ENCODE data around the gene UNC79.

The UNC79 gene

DNA sequence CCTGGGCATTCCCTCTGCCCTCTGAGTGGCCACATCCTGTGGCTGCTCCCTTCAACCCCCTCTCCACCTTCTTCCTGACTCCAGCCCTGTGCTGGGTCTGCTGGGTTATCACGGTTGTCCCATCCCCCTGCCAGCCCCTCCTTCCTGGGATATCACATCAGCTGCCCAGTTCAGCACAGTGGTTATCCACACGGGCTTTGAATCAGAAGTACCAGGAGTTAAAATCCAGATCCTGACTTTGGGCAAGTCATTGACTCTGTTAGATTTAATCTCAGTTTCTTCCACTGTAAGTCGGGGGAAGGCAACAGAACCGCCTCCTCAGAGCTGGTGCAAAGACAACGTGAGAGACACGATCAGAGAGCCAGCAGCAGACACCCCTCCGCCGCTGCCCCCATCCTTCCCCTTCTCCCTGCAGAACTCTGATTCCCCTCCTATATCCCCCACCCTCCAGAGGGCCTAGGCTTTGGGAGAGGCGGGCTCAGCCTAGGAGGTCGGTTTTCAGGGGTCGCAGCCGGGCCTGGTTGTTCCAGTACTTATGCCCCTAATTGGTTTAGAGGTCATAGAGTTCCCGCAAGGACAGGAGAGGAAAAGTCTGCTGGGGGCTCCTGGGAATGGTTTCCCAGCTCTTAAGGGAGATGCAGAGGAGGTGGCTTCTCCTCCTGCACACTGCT is 315.0 kb downstream of the UNC79 start:
- H3K27ac ChIP-seq (ENCODE audit: low read length, poor library complexity, severe bottlenecking) = no peak overlapping the region
- H2BK5ac ChIP-seq (ENCODE audit: low read depth, low read length, poor library complexity, severe bottlenecking) = no peak overlapping the region
- H2BK12ac ChIP-seq (ENCODE audit: low read length in 2 of 2) = no peak overlapping the region
- no peak overlapping the region for H2AFZ ChIP-seq (ENCODE audit: low read depth, low read length)
- H2AK5ac ChIP-seq (ENCODE audit: low read length, severe bottlenecking) = no peak overlapping the region
- H2BK120ac ChIP-seq (ENCODE audit: low read depth, low read length) = no peak overlapping the region
- H3K4me2 ChIP-seq (ENCODE audit: low read length, poor library complexity, severe bottlenecking) = no peak overlapping the region
- no peak overlapping the region for H3K18ac ChIP-seq (ENCODE audit: low read depth in 1 of 2, low read length in 2 of 2)
- H3K23ac ChIP-seq (ENCODE audit: low read length in 2 of 2) = no peak overlapping the region
- H3K4me3 ChIP-seq (ENCODE audit: insufficient read depth in 1 of 2, low read depth in 1 of 2, low read length in 2 of 2) = no peak overlapping the region
- no peak overlapping the region for H2BK15ac ChIP-seq (ENCODE audit: low read depth, poor library complexity, severe bottlenecking)
- H3K79me1 ChIP-seq (replicated peaks; ENCODE audit: low read length, poor library complexity, severe bottlenecking) = no peaks in the 10 kb centered on the region
- no peaks in the 10 kb centered on the region for H3K4me1 ChIP-seq (ENCODE audit: control insufficient read depth, insufficient read depth, low read depth, low read length)
- no peak overlapping the region for H4K8ac ChIP-seq (ENCODE audit: low read length)
- H3K27me3 ChIP-seq (ENCODE audit: control insufficient read depth in 1 of 2, insufficient read depth in 1 of 2, low read length in 2 of 2) = peaks cover 0 to 5% of the 10 kb centered on the region in 2 experiments
- no peaks in the 10 kb centered on the region for H3K36me3 ChIP-seq (ENCODE audit: control insufficient read depth in 1 of 2, insufficient read depth in 2 of 2, low read depth in 1 of 2, low read length in 2 of 2)
- H3K9ac ChIP-seq (ENCODE audit: low read length) = no peak overlapping the region
- H4K91ac ChIP-seq (ENCODE audit: low read length) = no peak overlapping the region
- WGBS = 69% methylated on average over 13 of the region's 13 CpGs
- H3K9me3 ChIP-seq (ENCODE audit: control insufficient read depth, low read length) = no peaks in the 10 kb centered on the region
- no peak overlapping the region for H3K4ac ChIP-seq (ENCODE audit: low read depth in 1 of 2, low read length in 2 of 2)
- DNase-seq = no peak
- H3K14ac ChIP-seq (ENCODE audit: low read length in 2 of 2) = no peak overlapping the region

DNA sequence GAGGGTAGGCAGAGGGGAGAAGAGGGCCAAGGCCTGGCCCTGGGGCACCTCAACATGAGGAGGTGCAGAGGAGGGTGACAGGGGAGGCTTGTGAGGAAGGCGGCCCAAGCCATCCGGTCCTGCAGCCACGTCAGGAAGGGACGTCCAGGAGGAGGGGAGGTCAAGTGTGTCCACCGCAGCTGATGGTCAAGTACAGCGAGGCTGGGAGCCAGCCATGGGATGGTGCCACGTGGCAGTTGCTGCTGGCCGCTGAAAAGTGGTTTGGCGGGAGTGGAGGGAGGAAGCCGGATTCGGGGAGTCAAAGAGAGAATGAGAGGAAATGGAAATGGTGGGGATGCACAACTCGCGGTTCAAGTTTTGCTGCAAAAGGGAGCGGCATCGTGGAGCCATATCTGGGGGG is 316.4 kb downstream of the UNC79 start:
- Histone ChIP-seq H2BK5ac (ENCODE audit: low read depth, low read length, poor library complexity, severe bottlenecking) (no peak overlapping the region), H3K4ac (ENCODE audit: low read depth in 1 of 2, low read length in 2 of 2) (no peak overlapping the region), H4K91ac (ENCODE audit: low read length) (no peak overlapping the region), H3K23ac (ENCODE audit: low read length in 2 of 2) (no peak overlapping the region), H3K27me3 (ENCODE audit: control insufficient read depth in 1 of 2, insufficient read depth in 1 of 2, low read length in 2 of 2) (no peaks in the 10 kb centered on the region), H3K4me1 (ENCODE audit: control insufficient read depth, insufficient read depth, low read depth, low read length) (no peaks in the 10 kb centered on the region), H4K8ac (ENCODE audit: low read length) (no peak overlapping the region), H2BK15ac (ENCODE audit: low read depth, poor library complexity, severe bottlenecking) (no peak overlapping the region), H3K79me1 (replicated peaks; ENCODE audit: low read length, poor library complexity, severe bottlenecking) (no peaks in the 10 kb centered on the region), H3K27ac (ENCODE audit: low read length, poor library complexity, severe bottlenecking) (no peak overlapping the region), H2AFZ (ENCODE audit: low read depth, low read length) (no peak overlapping the region), H2AK5ac (ENCODE audit: low read length, severe bottlenecking) (no peak overlapping the region), H3K18ac (ENCODE audit: low read depth in 1 of 2, low read length in 2 of 2) (no peak overlapping the region), H3K4me3 (ENCODE audit: insufficient read depth in 1 of 2, low read depth in 1 of 2, low read length in 2 of 2) (no peak overlapping the region), H3K4me2 (ENCODE audit: low read length, poor library complexity, severe bottlenecking) (no peak overlapping the region), H2BK120ac (ENCODE audit: low read depth, low read length) (no peak overlapping the region), H3K9me3 (ENCODE audit: control insufficient read depth, low read length) (no peaks in the 10 kb centered on the region), H2BK12ac (ENCODE audit: low read length in 2 of 2) (no peak overlapping the region), H3K14ac (ENCODE audit: low read length in 2 of 2) (peak overlapping the region in 1 of 2 experiments; percentile 78), H3K9ac (ENCODE audit: low read length) (no peak overlapping the region), H3K36me3 (ENCODE audit: control insufficient read depth in 1 of 2, insufficient read depth in 2 of 2, low read depth in 1 of 2, low read length in 2 of 2) (no peaks in the 10 kb centered on the region)
- 85% methylated on average over 15 of the region's 15 CpGs for WGBS
- no peak for DNase-seq

DNA sequence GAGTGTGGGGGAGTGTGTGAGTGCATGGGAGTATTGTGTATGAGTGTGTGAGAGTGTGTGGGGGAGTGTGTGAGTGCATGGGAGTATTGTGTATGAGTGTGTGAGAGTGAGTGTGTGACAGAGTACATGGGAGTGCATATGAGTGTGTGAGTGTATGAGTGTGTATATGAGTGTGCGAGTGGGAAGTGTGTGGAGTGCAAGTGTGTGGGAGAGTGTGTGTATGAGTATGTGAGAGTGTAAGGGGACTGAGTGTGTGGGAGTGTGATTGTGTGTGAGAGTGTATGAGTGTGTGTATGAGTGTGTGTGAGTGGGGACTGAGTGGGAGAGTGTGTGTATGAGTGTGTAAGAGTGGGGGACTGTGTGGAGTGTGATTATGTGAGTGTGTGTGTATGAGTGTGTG is 316.8 kb downstream of the UNC79 start:
- DNase-seq = no peak
- Histone ChIP-seq H4K91ac (ENCODE audit: low read length) (no peak overlapping the region), H3K27ac (ENCODE audit: low read length, poor library complexity, severe bottlenecking) (no peak overlapping the region), H3K9ac (ENCODE audit: low read length) (no peak overlapping the region), H4K8ac (ENCODE audit: low read length) (no peak overlapping the region), H3K9me3 (ENCODE audit: control insufficient read depth, low read length) (no peaks in the 10 kb centered on the region), H2BK120ac (ENCODE audit: low read depth, low read length) (no peak overlapping the region), H2BK5ac (ENCODE audit: low read depth, low read length, poor library complexity, severe bottlenecking) (no peak overlapping the region), H3K4ac (ENCODE audit: low read depth in 1 of 2, low read length in 2 of 2) (no peak overlapping the region), H3K4me3 (ENCODE audit: insufficient read depth in 1 of 2, low read depth in 1 of 2, low read length in 2 of 2) (no peak overlapping the region), H2AFZ (ENCODE audit: low read depth, low read length) (no peak overlapping the region), H3K36me3 (ENCODE audit: control insufficient read depth in 1 of 2, insufficient read depth in 2 of 2, low read depth in 1 of 2, low read length in 2 of 2) (no peaks in the 10 kb centered on the region), H3K4me2 (ENCODE audit: low read length, poor library complexity, severe bottlenecking) (no peak overlapping the region), H3K14ac (ENCODE audit: low read length in 2 of 2) (no peak overlapping the region), H3K4me1 (ENCODE audit: control insufficient read depth, insufficient read depth, low read depth, low read length) (no peaks in the 10 kb centered on the region), H2BK15ac (ENCODE audit: low read depth, poor library complexity, severe bottlenecking) (no peak overlapping the region), H3K23ac (ENCODE audit: low read length in 2 of 2) (no peak overlapping the region), H3K79me1 (replicated peaks; ENCODE audit: low read length, poor library complexity, severe bottlenecking) (no peaks in the 10 kb centered on the region), H3K27me3 (ENCODE audit: control insufficient read depth in 1 of 2, insufficient read depth in 1 of 2, low read length in 2 of 2) (no peaks in the 10 kb centered on the region), H3K18ac (ENCODE audit: low read depth in 1 of 2, low read length in 2 of 2) (no peak overlapping the region), H2BK12ac (ENCODE audit: low read length in 2 of 2) (no peak overlapping the region), H2AK5ac (ENCODE audit: low read length, severe bottlenecking) (no peak overlapping the region)
- 90% methylated on average over 1 of the region's 1 CpG for WGBS

DNA sequence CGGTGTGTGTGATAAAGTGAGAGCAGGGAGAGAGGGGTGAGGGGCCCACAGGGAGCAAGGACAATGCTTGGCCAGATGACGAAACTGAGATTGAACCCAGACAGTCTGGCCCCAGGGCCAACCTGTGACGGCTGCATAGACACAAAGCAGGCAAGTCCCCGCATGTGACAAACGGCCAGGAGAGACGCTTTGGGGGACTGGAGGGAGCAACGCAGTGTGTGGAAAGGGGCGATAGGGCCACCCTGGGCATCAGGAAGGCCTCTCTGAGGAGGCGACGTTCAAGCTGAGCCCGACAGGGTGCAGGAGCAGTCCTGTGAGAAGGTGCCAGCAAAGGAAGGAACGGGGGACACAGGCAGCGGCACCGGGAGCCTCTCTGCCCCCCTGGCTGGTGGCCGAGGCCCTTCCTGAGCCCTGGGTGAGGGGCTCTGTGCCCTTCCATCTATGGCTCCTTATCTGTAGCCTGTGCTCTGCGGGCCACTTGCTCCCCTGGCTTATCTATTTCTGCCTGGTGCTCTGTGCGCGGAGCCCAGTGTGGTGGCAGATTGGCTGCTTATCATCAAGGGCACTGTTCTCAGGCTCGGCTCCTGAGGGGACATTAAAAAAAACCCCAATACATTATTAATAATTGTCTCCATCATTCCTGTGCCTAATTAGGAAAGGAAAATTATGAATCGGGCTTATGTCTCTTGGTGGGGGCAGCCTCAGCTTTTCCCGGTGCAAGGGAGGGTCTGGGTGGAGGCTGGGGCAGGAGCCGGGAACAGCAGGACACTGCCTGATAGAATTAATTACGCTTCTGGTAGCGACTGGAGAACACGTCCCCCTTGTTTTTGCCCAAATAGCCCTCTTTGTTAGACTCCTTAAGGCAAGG is 317.7 kb downstream of the UNC79 start:
- H2AFZ ChIP-seq (ENCODE audit: low read depth, low read length) = no peak overlapping the region
- no peak overlapping the region for H3K4ac ChIP-seq (ENCODE audit: low read depth in 1 of 2, low read length in 2 of 2)
- H3K27ac ChIP-seq (ENCODE audit: low read length, poor library complexity, severe bottlenecking) = no peak overlapping the region
- H3K27me3 ChIP-seq (ENCODE audit: control insufficient read depth in 1 of 2, insufficient read depth in 1 of 2, low read length in 2 of 2) = no peaks in the 10 kb centered on the region
- H3K4me1 ChIP-seq (ENCODE audit: control insufficient read depth, insufficient read depth, low read depth, low read length) = no peaks in the 10 kb centered on the region
- no peak overlapping the region for H3K4me2 ChIP-seq (ENCODE audit: low read length, poor library complexity, severe bottlenecking)
- WGBS = 79% methylated on average over 25 of the region's 25 CpGs
- no peak overlapping the region for H2BK120ac ChIP-seq (ENCODE audit: low read depth, low read length)
- no peak overlapping the region for H3K23ac ChIP-seq (ENCODE audit: low read length in 2 of 2)
- H2AK5ac ChIP-seq (ENCODE audit: low read length, severe bottlenecking) = no peak overlapping the region
- no peak for DNase-seq
- H3K36me3 ChIP-seq (ENCODE audit: control insufficient read depth in 1 of 2, insufficient read depth in 2 of 2, low read depth in 1 of 2, low read length in 2 of 2) = no peaks in the 10 kb centered on the region
- H3K18ac ChIP-seq (ENCODE audit: low read depth in 1 of 2, low read length in 2 of 2) = no peak overlapping the region
- no peaks in the 10 kb centered on the region for H3K79me1 ChIP-seq (replicated peaks; ENCODE audit: low read length, poor library complexity, severe bottlenecking)
- no peak overlapping the region for H2BK15ac ChIP-seq (ENCODE audit: low read depth, poor library complexity, severe bottlenecking)
- no peak overlapping the region for H4K8ac ChIP-seq (ENCODE audit: low read length)
- no peak overlapping the region for H3K4me3 ChIP-seq (ENCODE audit: insufficient read depth in 1 of 2, low read depth in 1 of 2, low read length in 2 of 2)
- H2BK12ac ChIP-seq (ENCODE audit: low read length in 2 of 2) = no peak overlapping the region
- H4K91ac ChIP-seq (ENCODE audit: low read length) = no peak overlapping the region
- no peaks in the 10 kb centered on the region for H3K9me3 ChIP-seq (ENCODE audit: control insufficient read depth, low read length)
- H3K14ac ChIP-seq (ENCODE audit: low read length in 2 of 2) = no peak overlapping the region
- H3K9ac ChIP-seq (ENCODE audit: low read length) = no peak overlapping the region
- H2BK5ac ChIP-seq (ENCODE audit: low read depth, low read length, poor library complexity, severe bottlenecking) = no peak overlapping the region

Data from mesenchymal stem cell (in vitro differentiated cells and primary cell).